Ascending aorta (tissue), 2 donors: ENCODE data around the gene ATP10A. TPM values are rescaled to one million over a fixed set of nuclear protein-coding genes. Genes with fewer than 3 reads are reported as not detected.
A peak's percentile ranks its signal among the peaks of the same experiment; 100 is the strongest.

ENCODE experiments used
- DNase-seq, 2 donors: peaks; one replicate each; pipeline ENCODE4 v3.0.0-alpha.2; 2019; ENCODE audit warnings: low spot score in 2 of 2
- H3K27ac ChIP-seq, 2 donors: fragments of 200-600 bp; sonication (generic); one replicate each; pipeline ENCODE4 v1.5.1; 2016 to 2017; ENCODE audit warnings: mild to moderate bottlenecking in 1 of 2
- H3K27me3 ChIP-seq: fragments of 200-600 bp; sonication (generic); one replicate; pipeline ENCODE4 v1.5.1; 2017
- H3K36me3 ChIP-seq, 2 donors: fragments of 200-600 bp; sonication (generic); one replicate each; pipeline ENCODE4 v1.5.1; 2016
- H3K4me1 ChIP-seq, 2 donors: fragments of 200-600 bp; sonication (generic); one replicate each; pipeline ENCODE4 v1.5.1; 2016 to 2017; ENCODE audit warnings: mild to moderate bottlenecking in 1 of 2
- H3K4me3 ChIP-seq, 2 donors: fragments of 200-600 bp; sonication (generic); one replicate each; pipeline ENCODE4 v1.5.1; 2016 to 2017; ENCODE audit warnings: mild to moderate bottlenecking in 1 of 2
- H3K9me3 ChIP-seq, 2 donors: fragments of 200-600 bp; sonication (generic); one replicate each; pipeline ENCODE4 v1.5.1; 2016
- CTCF ChIP-seq, 3 experiments: fragments of 200-600 bp in 2 of 3; fragments of 450-650 bp in 1 of 3; sonication (generic) in 2 of 3; IDR thresholded peaks; one replicate each; pipeline ENCODE4 v1.5.1; 2016 to 2019; ENCODE audit warnings: antibody characterized with exemption in 3 of 3, mild to moderate bottlenecking in 1 of 3, moderate library complexity in 1 of 3
- intact Hi-C: fragments of 100-400 bp; cut with DNase I; formaldehyde crosslinking; loops from one replicate; pipeline ENCODE4 v1.15.1; 2023
- total RNA-seq: library from RNA; depleted of rRNA; stranded (reverse); fragments of >200 nt; gene quantifications from one replicate; pipeline ENCODE4 v1.1.0, GENCODE V29; 2016

ATP10A gene
- total RNA-seq, 1 donor from 2014 or later = 26.7 TPM

- intact Hi-C loops = loop anchor here (1.0 to 2.0 kb wide), 2 partner anchors 20 to 144 kb away; no protein-coding TSS in a partner anchor
- no peak for DNase-seq
- H3K9me3 ChIP-seq = no peaks in the 10 kb centered on the region
- no peak for TF ChIP-seq CTCF (IDR thresholded peaks at IDR 0.05)
- peaks cover 5 to 38% of the 10 kb centered on the region in 2 donors for H3K4me1 ChIP-seq
- H3K27ac ChIP-seq = peak overlapping the region; percentile 84
- H3K4me3 ChIP-seq = no peak overlapping the region
- peaks cover 46 to 61% of the 10 kb centered on the region in 2 donors for H3K36me3 ChIP-seq
- H3K27me3 ChIP-seq = no peaks in the 10 kb centered on the region
Observed at GRCh38 chr15:25717127-25717456, 146.0 kb downstream of the ATP10A start.

- intact Hi-C loops = loop anchor here (1.0 to 2.0 kb wide), 2 partner anchors 21 to 144 kb away; no protein-coding TSS in a partner anchor
- Histone ChIP-seq H3K9me3 (no peaks in the 10 kb centered on the region), H3K4me1 (peaks cover 5 to 35% of the 10 kb centered on the region in 2 donors), H3K36me3 (peaks cover 43 to 66% of the 10 kb centered on the region in 2 donors), H3K27ac (peak overlapping the region in 1 of 2 donors; percentile 84), H3K27me3 (no peaks in the 10 kb centered on the region), H3K4me3 (no peak overlapping the region)
- DNase-seq = peak in 1 of 2 donors; percentile 62
- no peak for TF ChIP-seq CTCF (IDR thresholded peaks at IDR 0.05)
Observed at GRCh38 chr15:25716414-25717126, 146.6 kb downstream of the ATP10A start.

- Histone ChIP-seq H3K27me3 (no peaks in the 10 kb centered on the region), H3K36me3 (peaks cover 44 to 69% of the 10 kb centered on the region in 2 donors), H3K4me3 (no peak overlapping the region), H3K9me3 (no peaks in the 10 kb centered on the region), H3K4me1 (peaks cover 5 to 29% of the 10 kb centered on the region in 2 donors), H3K27ac (peak overlapping the region in 1 of 2 donors; percentile 84)
- intact Hi-C loops = loop anchor here (2.0 kb wide), 1 partner anchor 145 kb away; no protein-coding TSS in a partner anchor
- no peak for TF ChIP-seq CTCF (IDR thresholded peaks at IDR 0.05)
- peak in 1 of 2 donors; percentile 62 for DNase-seq
Observed at GRCh38 chr15:25715536-25716413, 147.4 kb downstream of the ATP10A start.

GRCh38 chr15:25714538-25714840 is 148.6 kb downstream of the ATP10A start:
- intact Hi-C loops = no loop called here
- no peak overlapping the region for H3K4me3 ChIP-seq
- no peaks in the 10 kb centered on the region for H3K9me3 ChIP-seq
- peaks cover 5 to 25% of the 10 kb centered on the region in 2 donors for H3K4me1 ChIP-seq
- DNase-seq = no peak
- no peaks in the 10 kb centered on the region for H3K27me3 ChIP-seq
- peaks cover 35 to 66% of the 10 kb centered on the region in 2 donors for H3K36me3 ChIP-seq
- no peak overlapping the region for H3K27ac ChIP-seq
- no peak for TF ChIP-seq CTCF (IDR thresholded peaks at IDR 0.05)

GRCh38 chr15:25713736-25714537 is 149.2 kb downstream of the ATP10A start:
- no peaks in the 10 kb centered on the region for H3K9me3 ChIP-seq
- TF ChIP-seq CTCF (IDR thresholded peaks at IDR 0.05) = no peak
- H3K4me3 ChIP-seq = no peak overlapping the region
- peak in 1 of 2 donors; percentile 51 for DNase-seq
- H3K4me1 ChIP-seq = peaks cover 5 to 25% of the 10 kb centered on the region in 2 donors
- H3K27me3 ChIP-seq = no peaks in the 10 kb centered on the region
- intact Hi-C loops = no loop called here
- H3K27ac ChIP-seq = no peak overlapping the region
- H3K36me3 ChIP-seq = peaks cover 35 to 61% of the 10 kb centered on the region in 2 donors
